SU-DHL-6 (cell line): Measurements from ENCODE around the gene YTHDC2.

Experiments used
- H2AFZ ChIP-seq: fragments of 200-600 bp; sonication (generic); 2 replicates; pipeline ENCODE4 v1.6.1; 2014; ENCODE audit warnings: low read depth, mild to moderate bottlenecking, moderate library complexity, mixed read lengths, antibody characterized with exemption, low read length; ENCODE audit not compliant: severe bottlenecking
- H3F3A ChIP-seq: fragments of 200-600 bp; shearing (Covaris generic); 2 replicates; pipeline ENCODE4 v1.6.0; 2016; ENCODE audit warnings: antibody characterized with exemption, mild to moderate bottlenecking; ENCODE audit not compliant: insufficient read depth
- H3K27ac ChIP-seq: fragments of 200-600 bp; sonication (generic); 2 replicates; pipeline ENCODE4 v1.5.1; 2016; ENCODE audit warnings: low read depth, mild to moderate bottlenecking, low read length, moderate library complexity, mixed read lengths
- H3K27me3 ChIP-seq: fragments of 200-600 bp; sonication (generic), shearing (Covaris generic); 2 replicates; pipeline ENCODE4 v1.6.0; 2014; ENCODE audit warnings: mild to moderate bottlenecking, low read length
- H3K36me3 ChIP-seq: fragments of 200-600 bp; sonication (generic); 2 replicates; pipeline ENCODE4 v1.6.1; 2014; ENCODE audit warnings: mild to moderate bottlenecking, low read length, mixed read lengths
- H3K4me2 ChIP-seq: fragments of 300-600, 200-600 bp; shearing (Covaris generic), sonication (generic); 2 replicates; pipeline ENCODE4 v1.6.0; 2014; ENCODE audit warnings: low read length, low read depth, mild to moderate bottlenecking; ENCODE audit not compliant: poor library complexity, severe bottlenecking
- H3K4me3 ChIP-seq: fragments of 200-600 bp; sonication (generic); 2 replicates; pipeline ENCODE4 v1.5.1; 2014; ENCODE audit warnings: antibody characterized with exemption, low read length, mild to moderate bottlenecking, mixed read lengths; ENCODE audit not compliant: insufficient read depth, poor library complexity, severe bottlenecking
- H3K79me2 ChIP-seq: fragments of 200-600 bp; sonication (generic); 2 replicates; pipeline ENCODE4 v1.6.1; 2014; ENCODE audit warnings: mild to moderate bottlenecking, low read length, moderate library complexity; ENCODE audit not compliant: insufficient read depth
- H3K9ac ChIP-seq: fragments of 200-600 bp; sonication (generic); 2 replicates; pipeline ENCODE4 v1.7.0; 2014; ENCODE audit warnings: mild to moderate bottlenecking, low read length
- H3K9me2 ChIP-seq: fragments of 200-600 bp; sonication (generic); replicated peaks from 2 replicates; pipeline ENCODE4 v1.6.1; 2014; ENCODE audit warnings: low read length; ENCODE audit not compliant: insufficient read depth
- H3K9me3 ChIP-seq: fragments of 200-600 bp; sonication (generic); 2 replicates; pipeline ENCODE4 v1.6.1; 2014; ENCODE audit warnings: low read length, mixed read lengths; ENCODE audit not compliant: insufficient read depth
- H4K20me1 ChIP-seq: fragments of 200-600 bp; sonication (generic); 2 replicates; pipeline ENCODE4 v1.6.1; 2014; ENCODE audit warnings: low read depth, mild to moderate bottlenecking, antibody characterized with exemption, low read length, moderate library complexity, mixed read lengths
- CTCF ChIP-seq: fragments of 200-600 bp; sonication (generic); IDR thresholded peaks from one replicate; pipeline ENCODE4 v1.5.1; 2017; ENCODE audit warnings: antibody characterized with exemption, mild to moderate bottlenecking, low read length, moderate library complexity; ENCODE audit not compliant: insufficient read depth, poor library complexity, severe bottlenecking
- EZH2phosphoT487 ChIP-seq: fragments of 200-600 bp; sonication (generic), shearing (Covaris generic); conservative IDR thresholded peaks from 2 replicates; pipeline ENCODE4 v1.6.1; 2018; ENCODE audit warnings: mild to moderate bottlenecking, antibody characterized with exemption, low read length, moderate library complexity, mixed read lengths

Gene YTHDC2

GRCh38 chr5:113548396-113548795 lies 34.9 kb downstream of the YTHDC2 start:
- H3F3A ChIP-seq, result no peaks in the 10 kb centered on the region; the same call in 1 of the 2 replicates
- H3K79me2 ChIP-seq, result no peaks in the 10 kb centered on the region
- no peaks in the 10 kb centered on the region for H4K20me1 ChIP-seq
- H2AFZ ChIP-seq, result no peak overlapping the region
- no peak overlapping the region for H3K27ac ChIP-seq
- peaks cover 57% of the 10 kb centered on the region for H3K36me3 ChIP-seq
- no peaks in the 10 kb centered on the region for H3K27me3 ChIP-seq
- H3K9ac ChIP-seq, result no peak overlapping the region
- no peak overlapping the region for H3K4me2 ChIP-seq
- H3K9me3 ChIP-seq, result no peaks in the 10 kb centered on the region
- H3K9me2 ChIP-seq, result no peaks in the 10 kb centered on the region
- TF ChIP-seq EZH2phosphoT487, result no peak
- TF ChIP-seq CTCF, result no peak
- H3K4me3 ChIP-seq, result no peak overlapping the region

GRCh38 chr5:113552137-113552536 lies 38.6 kb downstream of the YTHDC2 start:
- no peak overlapping the region for H3K9ac ChIP-seq
- H3F3A ChIP-seq, result no peaks in the 10 kb centered on the region
- no peaks in the 10 kb centered on the region for H3K9me2 ChIP-seq
- H3K4me2 ChIP-seq, result no peak overlapping the region
- H3K36me3 ChIP-seq, result peaks cover 73% of the 10 kb centered on the region
- no peak overlapping the region for H3K4me3 ChIP-seq
- H4K20me1 ChIP-seq, result no peaks in the 10 kb centered on the region
- no peak overlapping the region for H2AFZ ChIP-seq
- H3K27me3 ChIP-seq, result no peaks in the 10 kb centered on the region
- no peak overlapping the region for H3K27ac ChIP-seq
- H3K79me2 ChIP-seq, result no peaks in the 10 kb centered on the region
- TF ChIP-seq EZH2phosphoT487, result no peak
- no peak for TF ChIP-seq CTCF
- H3K9me3 ChIP-seq, result no peaks in the 10 kb centered on the region

- Histone ChIP-seq H3K9me3 (no peaks in the 10 kb centered on the region), H3K27ac (no peak overlapping the region), H3K9ac (no peak overlapping the region), H3K27me3 (no peaks in the 10 kb centered on the region), H3K36me3 (peaks cover 68% of the 10 kb centered on the region), H3F3A (no peaks in the 10 kb centered on the region), H3K4me3 (no peak overlapping the region), H2AFZ (no peak overlapping the region), H3K79me2 (no peaks in the 10 kb centered on the region), H3K4me2 (no peak overlapping the region), H3K9me2 (no peaks in the 10 kb centered on the region), H4K20me1 (no peaks in the 10 kb centered on the region)
- TF ChIP-seq CTCF, result no peak
- TF ChIP-seq EZH2phosphoT487, result no peak
These were observed 39.1 kb downstream of the YTHDC2 start for GRCh38 chr5:113552620-113553019.
